Dedifferentiated amniotic fluid mesenchymal stem cell (primary cell): Measurements from ENCODE around the gene ALDH1A2.

Source experiments
- DNase-seq: peaks from one replicate; pipeline ENCODE4 v3.0.0-alpha.2; 2016; ENCODE audit errors: extremely low spot score

Gene ALDH1A2

DNA sequence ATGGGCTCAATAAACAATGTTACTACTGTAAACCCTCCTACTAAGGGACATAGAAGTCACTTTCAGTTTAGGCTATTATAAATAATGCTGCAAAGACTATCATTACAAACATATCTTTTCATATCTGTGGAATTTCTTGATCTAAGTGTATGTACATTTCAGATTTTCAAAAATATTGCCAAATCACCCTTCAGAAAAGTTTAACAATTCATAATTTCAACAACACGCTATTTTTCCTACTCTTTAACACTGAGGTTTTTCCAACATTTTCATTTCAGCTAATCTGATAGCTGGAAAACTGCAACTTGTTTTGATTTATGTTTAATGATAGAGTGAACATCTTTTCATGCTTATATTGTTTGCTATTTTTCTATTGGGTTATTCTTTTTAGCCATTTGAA, 69.0 kb downstream of the ALDH1A2 start:
- DNase-seq = no peak

DNA sequence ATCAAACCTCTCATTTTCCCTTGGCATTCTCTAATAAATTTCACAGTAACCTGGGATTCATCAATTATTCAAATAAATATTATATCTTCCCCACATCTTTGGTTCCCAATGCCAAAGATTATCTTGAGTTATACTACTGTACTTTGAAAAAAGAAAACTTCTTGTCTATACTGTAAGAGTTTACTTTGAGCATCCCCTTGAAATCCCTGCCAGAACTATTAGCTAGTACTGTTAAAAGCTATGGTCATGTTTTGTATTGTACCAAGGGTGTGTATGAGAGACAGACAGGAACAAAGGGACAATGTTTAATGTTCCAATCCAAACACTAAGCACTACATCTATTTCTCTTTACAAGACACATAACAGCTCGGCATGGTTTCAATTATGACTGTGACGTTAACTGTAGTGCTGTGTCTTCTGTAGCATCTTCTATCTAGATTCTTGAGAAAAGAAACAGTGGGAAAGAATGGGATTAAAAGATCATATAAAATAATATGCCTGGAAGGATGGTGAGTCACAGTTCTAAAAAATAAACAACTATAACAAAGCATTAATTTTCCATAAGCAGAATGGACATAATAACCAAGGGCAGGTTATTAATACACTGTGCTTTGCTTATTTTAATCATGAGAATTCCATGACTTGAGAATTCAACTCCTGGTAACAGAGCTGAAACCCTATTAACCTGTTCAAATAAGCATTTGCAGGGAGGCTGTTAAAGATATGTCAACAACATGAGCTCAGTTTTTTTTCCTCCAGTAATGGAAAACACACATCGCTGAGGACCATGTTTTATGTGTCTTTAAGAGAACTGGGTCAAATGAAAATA, 71.1 kb downstream of the ALDH1A2 start:
- DNase-seq = no peak

DNA sequence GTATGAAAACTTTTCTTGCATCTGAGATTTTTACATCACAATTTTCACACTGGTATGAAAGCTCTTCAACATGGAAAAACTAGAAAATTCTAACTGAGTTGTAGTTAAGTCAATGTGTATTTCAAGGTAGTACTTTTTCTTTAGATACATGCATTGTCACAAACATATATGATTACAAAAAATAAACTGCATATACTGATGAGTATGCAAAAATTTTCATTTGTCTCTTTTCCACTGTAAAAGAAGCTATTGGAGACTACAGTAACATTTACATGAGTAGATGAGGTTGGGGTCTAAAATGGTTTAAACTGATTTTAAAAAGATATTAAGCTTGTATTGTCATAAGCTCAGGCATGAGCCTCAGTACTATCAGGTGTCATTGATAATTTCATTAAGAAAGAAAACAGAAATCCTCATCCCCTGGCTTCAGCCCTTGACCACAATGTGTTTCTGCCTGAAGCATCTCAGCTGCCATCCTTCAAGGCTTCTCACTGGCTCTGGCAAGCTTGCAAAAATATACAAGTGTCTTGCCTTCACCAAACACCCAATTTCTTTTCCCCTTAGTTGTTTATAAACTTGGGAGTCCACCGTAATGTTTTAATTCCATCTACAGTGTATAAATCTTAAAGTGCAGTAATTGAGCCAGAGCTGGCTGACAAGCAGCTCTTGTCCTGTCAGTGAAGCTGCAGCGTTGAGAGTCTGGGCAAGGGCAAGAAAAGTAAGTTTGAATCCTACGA, 71.9 kb downstream of the ALDH1A2 start:
- DNase-seq = no peak

DNA sequence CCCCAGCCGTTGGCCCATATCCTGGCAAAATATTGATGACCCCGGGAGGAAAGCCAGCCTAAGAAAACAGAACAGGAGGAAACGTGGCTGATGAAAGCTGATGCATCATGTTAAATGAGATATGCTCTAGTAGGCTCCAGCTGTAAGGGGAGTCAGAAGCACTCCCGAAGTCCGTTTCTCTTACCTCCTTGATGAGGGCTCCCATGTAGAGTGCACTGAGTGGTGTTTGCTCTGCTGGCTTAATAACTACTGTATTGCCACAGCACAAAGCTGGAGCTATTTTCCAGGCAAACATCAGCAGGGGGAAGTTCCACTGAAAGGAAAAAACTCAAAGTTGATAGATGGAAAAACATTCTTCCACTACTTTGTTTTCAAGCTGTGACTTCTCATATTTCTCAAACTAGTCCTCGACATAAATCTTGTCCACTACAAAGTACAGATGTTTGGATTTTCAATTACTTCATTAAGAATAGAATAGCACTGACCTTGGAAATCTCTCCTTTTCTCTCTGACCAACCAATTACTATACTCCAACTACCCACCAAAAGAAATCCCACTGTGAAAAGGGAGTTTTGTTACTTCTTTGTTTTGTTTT, 72.7 kb downstream of the ALDH1A2 start:
- no peak for DNase-seq

DNA sequence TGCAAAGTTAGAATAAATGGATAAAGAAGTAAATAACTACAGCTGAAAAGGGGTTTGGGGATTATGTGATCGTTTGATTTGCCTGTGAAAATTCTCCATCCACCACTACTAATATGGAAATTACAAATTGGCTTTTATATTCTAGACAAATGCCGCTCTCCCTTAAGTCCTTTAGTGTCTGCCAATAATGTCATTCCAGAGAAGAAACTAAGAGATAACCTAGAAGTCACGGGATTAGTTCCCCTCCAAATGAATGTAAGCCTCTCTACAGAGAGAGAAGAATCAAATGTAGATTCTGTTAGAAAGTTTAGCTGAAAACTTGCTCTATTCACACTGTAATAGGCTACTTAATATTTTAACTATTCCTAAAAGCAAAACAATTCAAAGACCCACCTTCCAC, 92.0 kb downstream of the ALDH1A2 start:
- DNase-seq = no peak

DNA sequence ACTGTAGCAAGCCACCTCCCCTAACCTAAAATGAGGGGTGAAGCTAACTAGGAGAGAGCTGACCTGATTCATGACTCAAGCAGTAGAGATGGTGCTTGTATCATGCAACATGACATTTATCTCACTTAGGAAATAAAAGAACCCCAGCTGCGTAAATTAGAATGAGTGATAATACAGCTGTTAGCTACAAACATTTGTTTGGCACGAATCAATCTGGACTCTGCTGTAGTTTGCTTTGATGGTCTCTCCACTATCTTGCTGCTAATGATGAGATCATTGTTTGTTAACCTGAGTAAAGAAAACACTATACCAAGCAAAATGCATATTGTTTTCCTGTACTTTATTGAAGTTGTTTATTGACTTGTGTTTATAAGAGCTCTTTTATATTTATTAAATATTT, 92.6 kb downstream of the ALDH1A2 start:
- DNase-seq = no peak

DNA sequence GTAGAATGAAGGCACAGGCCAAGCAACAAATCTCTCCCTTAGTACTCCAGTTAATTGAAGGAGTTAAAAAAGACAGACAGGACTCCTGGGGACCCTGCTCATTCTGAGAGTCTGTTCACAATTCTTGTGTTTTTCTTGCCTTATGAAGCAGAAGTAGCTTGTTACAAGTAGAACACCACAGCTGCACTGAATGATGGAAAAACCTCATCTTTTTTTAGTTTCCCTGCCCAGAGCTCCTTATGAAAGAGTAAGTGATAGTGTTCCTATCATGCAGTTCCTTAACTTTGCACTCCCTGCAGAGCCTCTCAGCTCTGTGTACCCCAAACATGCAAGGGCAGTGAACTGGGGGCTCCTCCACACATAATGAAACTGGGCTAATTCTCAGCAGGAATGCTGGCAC, 95.5 kb downstream of the ALDH1A2 start:
- no peak for DNase-seq

DNA sequence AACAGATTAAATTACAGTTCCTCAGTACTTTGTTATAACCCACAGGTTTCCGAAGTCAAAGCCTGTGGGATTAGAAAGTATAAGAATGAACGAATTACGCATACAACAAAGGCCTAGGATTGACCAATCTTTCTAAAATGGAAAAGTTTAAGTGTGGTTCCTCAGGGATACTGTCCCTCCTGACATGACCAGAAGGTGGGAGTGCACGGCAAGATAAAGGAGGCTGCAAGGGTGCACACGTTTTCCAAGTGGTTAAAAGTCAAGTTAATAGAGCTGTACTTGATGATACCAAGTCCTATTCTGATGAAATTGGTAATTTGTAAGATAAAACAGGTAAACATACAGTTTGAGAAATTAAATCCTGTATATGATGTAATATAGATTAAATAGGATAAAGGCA, 96.2 kb downstream of the ALDH1A2 start:
- DNase-seq = no peak

DNA sequence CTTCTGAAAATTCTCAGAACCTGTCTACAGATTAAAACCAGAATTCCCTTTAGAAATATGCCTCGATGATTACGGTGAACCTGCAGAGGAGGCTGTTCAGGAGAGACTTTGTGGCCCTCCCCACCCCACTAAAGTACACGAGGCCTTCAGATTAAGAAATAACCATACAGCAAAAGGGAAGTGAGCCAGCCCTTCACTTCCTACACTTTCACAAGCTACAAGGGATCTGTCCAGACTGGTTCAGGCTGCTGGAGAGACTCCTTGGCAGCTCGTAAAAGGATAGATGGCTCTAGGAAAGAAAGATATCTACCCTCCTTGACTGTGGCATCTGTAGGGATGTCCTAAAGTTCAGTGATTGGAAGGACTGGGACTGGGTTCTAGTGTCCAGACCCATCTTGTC, 102.6 kb downstream of the ALDH1A2 start:
- DNase-seq = no peak

DNA sequence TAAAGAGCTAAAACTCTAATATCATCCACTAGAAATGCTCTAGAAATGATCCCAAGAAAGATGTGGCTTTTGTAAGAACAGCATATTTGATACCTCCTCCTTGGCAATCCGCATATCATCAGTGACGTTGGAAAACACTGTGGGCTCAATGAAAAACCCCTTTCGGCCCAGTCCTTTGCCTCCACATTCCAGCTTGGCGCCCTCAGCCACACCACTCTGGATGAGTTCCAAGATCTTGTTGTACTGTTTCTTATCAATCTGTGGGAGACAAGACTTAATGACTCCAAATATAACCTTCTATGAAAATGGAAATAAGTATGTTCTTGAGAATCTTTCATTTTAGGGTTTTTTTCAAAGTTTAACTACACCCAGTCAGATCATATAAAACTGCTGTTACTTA, 103.6 kb downstream of the ALDH1A2 start:
- no peak for DNase-seq

DNA sequence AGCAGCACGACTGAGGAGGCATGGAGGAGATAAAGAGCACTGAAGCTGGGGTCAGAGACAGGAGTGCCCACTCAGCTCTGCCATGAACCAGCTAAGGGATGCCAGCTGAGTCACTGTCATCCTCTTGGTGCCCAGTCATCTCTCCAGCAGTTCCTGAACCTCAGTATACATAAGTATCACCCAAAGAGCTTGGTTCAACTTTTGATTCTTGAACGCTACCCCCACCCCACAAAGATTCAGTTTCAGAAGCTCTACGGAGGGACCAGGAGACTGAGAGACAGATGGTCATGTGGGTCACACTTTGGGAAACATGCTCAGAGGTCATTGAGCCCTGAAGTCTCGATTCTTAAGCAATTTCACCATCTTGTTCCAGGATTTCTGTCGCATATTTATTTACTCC, 108.4 kb downstream of the ALDH1A2 start:
- no peak for DNase-seq

DNA sequence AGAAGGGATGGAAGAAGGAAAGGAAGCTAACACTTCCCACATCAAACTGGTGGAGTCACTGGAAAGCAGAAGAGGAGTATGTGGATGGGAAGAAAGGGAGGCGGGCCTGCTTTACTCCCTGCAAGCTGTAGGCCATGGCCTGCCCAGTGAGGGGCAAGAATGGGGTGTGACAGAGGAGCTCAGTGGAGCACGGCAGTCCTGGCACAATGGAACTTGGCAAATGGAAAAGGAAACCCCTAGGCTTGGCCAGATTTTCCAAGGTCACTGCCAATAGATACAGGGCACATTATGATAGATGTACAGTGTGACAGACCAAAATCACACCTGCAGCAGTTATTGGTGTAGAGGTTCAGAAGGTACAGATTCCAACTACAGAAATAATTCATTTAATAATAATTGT, 111.6 kb downstream of the ALDH1A2 start:
- DNase-seq = no peak

DNA sequence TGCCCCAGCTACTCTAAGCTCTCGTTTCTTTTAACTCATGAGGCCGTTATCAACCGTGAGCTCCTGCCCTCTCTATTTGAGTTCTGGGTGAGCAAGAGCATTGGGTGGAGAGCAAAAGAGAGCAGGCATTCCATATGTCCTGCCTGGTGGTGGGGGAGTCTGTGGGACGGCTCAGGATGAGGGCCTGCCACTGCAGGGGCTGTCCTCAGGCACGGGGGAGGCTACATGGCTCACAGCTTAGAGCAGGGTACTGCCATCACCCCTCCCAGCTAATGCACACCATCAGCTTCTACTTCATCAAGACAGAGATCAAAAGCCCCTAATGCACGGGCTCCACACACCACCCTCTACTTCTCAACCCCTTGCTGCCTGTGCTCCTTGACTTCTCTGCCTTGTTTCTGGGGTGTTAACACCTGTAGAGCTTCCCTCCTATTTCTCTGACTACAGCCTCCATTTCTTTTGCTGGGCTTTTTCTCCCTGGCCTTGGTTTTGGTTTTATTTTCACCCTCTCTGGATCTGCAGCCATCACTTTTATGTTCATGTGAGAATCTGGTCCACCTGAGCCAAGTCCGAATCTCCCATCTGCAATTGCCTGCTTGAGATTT, 114.1 kb downstream of the ALDH1A2 start:
- no peak for DNase-seq

DNA sequence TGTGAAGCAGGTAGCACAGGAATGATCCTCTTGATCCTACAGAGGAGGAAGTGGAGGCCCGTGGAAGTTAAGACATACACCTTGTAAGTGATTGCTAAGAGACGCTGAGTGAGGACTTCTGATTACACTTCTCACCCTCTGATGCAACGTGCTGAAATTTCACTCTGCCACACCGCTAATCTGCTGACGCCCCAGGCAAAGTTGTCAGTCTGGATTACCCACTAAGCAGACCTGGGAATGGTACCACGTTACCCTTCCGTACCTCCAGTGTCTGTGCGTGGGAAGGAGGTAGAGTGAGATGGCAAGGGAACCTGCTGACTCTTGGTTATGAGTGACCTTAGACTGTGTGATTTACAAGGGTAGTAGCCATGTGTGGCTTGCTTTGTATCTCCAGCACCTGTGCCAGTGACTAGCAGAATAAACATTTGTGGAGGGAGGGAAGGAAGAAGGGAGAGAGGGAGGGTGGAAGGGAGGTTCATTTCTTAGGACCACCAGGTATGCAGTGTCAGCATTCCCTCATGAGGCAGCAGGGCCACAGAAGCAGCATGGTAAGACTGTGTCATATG, 115.0 kb downstream of the ALDH1A2 start:
- no peak for DNase-seq

DNA sequence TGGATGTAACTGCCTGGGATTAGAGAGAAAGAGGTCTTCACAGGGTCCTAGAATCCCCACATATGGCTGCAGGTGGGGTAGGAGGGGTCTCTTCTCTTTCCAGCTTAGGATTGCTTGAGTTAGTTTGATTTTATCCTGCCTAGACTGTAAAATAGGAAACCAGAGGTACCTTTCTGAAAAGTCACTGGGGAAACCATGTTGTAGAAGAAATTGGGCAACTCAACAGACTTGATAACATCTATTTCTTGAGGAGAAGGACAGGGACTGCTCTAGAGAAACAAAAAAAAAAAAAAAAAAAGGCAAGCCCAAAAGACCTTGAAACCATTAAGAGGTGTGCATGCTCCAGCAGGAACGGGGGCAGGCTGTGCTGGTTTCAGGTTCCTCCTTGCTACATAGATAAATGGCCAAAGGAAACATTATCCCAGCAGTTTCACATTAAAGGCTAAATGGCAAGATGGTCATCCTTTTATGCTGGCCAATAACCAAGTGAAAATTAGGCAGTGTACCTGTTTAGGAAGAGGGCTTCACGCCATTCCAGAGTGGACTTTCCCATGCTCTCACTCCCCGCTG, 116.1 kb downstream of the ALDH1A2 start:
- no peak for DNase-seq

DNA sequence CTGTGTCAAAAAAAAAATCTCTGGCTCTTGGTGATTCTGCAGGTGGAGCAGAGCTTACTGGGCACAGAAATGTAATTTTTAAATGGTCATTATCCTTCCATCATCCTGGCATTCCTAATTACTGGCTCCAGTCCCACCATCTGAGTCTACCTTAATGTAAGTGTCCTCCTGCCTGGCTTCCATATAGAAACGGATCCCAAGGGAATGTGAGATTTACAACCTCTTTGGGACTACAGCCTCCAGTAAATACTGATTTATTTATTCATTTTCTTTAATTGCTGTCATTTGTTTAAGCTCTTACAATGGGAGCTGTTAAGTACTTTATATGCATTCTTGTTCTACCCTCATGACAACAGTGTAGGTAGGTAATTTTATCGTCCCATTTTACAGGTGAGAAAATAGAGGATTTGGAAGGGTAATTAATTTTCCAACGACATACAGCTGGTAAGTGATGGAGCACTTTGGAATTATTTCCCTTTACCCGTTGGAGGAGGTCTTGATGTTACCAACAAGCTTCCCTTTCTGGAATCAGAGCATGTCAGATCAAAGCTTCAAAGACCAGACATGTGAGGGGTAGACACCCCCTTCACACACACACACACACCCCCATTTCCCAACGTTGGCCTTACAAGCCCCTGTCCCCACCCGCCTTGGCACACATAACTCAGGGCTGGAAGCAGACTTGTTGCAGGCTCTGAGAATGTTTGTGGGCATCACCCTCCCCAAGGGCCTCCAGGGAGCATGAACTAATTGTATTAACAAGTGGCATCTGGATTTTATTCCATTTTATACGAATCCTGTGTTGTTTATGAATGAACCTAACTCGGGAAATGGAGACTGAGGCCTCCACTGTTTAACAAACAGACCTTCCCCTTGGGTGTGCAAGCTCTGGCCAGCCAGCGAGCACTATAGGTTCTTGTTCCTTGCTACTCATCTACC, 116.9 kb downstream of the ALDH1A2 start:
- no peak for DNase-seq

DNA sequence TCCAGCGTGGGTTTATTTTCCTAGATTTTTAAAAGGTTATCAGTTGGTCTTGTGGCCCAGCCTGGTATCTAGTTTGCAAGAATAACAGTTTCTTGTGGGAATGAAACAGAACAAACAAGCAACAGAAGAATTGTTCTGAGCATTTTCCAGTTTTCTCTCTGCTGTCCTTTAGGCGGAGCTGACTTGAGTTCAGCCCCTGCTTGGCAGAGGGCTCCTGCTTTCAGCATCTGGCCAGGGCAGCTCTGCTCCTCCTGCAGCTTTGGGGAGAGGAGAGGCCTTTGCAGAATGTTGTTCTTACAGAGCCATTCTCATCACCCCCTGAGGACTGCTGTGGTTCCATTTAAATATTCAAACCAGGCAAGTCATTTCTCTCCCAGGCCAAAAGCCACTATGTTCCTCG, 117.7 kb downstream of the ALDH1A2 start:
- peak; percentile 26 for DNase-seq

DNA sequence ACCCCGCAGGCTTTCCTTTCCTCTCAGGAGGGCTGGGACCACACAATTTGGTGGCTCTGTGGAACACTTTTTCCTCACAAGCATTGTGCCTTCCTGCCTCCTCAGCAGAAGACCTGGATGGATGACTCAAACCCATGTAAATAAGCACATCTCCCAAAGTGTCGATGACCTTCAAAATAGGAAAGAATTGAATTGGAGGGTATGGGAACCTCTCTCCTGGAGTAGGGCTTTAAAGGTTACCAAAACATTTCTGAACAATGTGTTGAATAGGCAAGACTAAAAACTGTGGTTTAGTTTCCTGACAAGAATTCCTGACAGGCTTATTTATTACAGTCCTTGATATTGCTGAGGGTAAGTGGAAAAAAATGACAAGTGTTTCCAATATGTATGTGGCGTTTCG, 118.2 kb downstream of the ALDH1A2 start:
- DNase-seq = no peak

DNA sequence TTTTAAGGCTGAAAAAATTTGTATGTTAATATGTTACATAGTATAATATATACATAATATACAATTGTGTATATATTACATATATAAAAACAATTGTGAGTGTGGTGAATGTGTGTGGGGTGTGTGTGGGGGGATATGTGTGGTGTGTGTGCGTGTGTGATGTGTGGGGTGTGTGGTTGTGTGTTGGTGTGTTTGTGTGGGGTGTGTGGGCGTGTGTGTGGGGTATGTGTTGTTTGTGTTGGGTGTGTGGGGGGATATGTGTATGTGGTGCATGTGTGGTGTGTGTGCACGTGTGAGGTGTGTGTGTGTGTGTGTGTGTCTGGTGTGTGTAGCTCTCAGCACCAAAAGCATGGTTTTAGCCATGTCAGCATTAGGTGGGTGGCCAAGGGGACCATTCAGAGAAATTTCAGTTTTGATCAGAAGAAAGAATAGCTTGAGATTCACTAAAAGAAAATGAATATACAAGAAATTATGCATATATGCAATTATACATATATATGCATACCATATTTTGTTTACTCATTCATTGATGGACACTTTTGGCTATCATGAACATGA, 118.9 kb downstream of the ALDH1A2 start:
- DNase-seq = no peak

DNA sequence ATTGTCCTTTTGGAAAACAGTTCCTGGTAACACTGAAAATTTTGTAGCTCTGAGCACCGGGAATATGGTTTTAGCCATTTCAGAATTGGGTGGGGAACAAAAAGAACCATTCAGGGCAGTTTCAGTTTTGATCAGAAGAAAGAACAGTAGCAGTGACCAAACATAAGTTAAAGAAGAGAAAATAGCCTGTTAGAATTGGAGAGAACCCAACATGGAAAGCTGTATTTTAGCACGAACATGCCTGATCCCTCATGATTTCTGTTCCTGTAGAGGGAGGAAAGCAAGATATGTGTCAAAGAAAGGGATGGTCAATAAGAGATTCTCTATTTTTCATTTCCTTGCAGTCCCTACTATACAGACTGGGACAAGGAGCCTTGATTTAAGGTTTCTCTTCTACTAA, 119.9 kb downstream of the ALDH1A2 start:
- no peak for DNase-seq
